GM23338 (cell line): ENCODE measurements around the gene AGBL4. TPM values are rescaled to one million over a fixed set of nuclear protein-coding genes. Genes with fewer than 3 reads are reported as not detected.

Experiments used
- ATAC-seq: fragments of 200-7000 bp; cut with Tn5 transposase; 3 replicates; pipeline ENCODE4 v1.9.1; 2020
- DNase-seq: peaks from one replicate; pipeline ENCODE4 v3.0.0-alpha.2; 2015; ENCODE audit warnings: low spot score
- H2AFZ ChIP-seq: fragments of 200-600 bp; sonication (generic); 2 replicates; pipeline ENCODE4 v1.8.0; 2016; ENCODE audit warnings: antibody characterized with exemption, mild to moderate bottlenecking, moderate library complexity
- H3F3A ChIP-seq: fragments of 200-600 bp; sonication (generic); replicated peaks from 2 replicates; pipeline ENCODE4 v1.8.0; 2017; ENCODE audit warnings: antibody characterized with exemption, mixed run types, low read depth
- H3K27ac ChIP-seq: fragments of 200-600 bp; sonication (generic); 2 replicates; pipeline ENCODE4 v1.6.1; 2016; ENCODE audit warnings: low read depth
- H3K27me3 ChIP-seq: fragments of 200-600 bp; sonication (generic); 2 replicates; pipeline ENCODE4 v1.8.0; 2016; ENCODE audit warnings: mild to moderate bottlenecking, mixed run types, moderate library complexity; ENCODE audit not compliant: insufficient read depth
- H3K36me3 ChIP-seq: fragments of 200-600 bp; sonication (generic); 2 replicates; pipeline ENCODE4 v1.8.0; 2016; ENCODE audit warnings: mild to moderate bottlenecking; ENCODE audit not compliant: insufficient read depth
- H3K4me1 ChIP-seq: fragments of 200-600 bp; sonication (generic); 2 replicates; pipeline ENCODE4 v1.8.0; 2016; ENCODE audit warnings: mild to moderate bottlenecking, moderate library complexity; ENCODE audit not compliant: insufficient read depth
- H3K4me2 ChIP-seq: fragments of 200-600 bp; sonication (generic); 2 replicates; pipeline ENCODE4 v1.7.1; 2017; ENCODE audit warnings: mixed run types
- H3K4me3 ChIP-seq: fragments of 200-600 bp; sonication (generic); 2 replicates; pipeline ENCODE4 v1.6.1; 2016; ENCODE audit warnings: mixed run types
- H3K79me2 ChIP-seq: fragments of 200-600 bp; sonication (generic); replicated peaks from 2 replicates; pipeline ENCODE4 v1.8.0; 2017; ENCODE audit warnings: mild to moderate bottlenecking; ENCODE audit not compliant: insufficient read depth
- H3K9me2 ChIP-seq: fragments of 200-600 bp; sonication (generic); 2 replicates; pipeline ENCODE4 v1.8.0; 2017; ENCODE audit not compliant: insufficient read depth
- H4K20me1 ChIP-seq: fragments of 200-600 bp; sonication (generic); replicated peaks from 2 replicates; pipeline ENCODE4 v1.8.0; 2017; ENCODE audit warnings: mild to moderate bottlenecking; ENCODE audit not compliant: insufficient read depth
- H3K27ac Mint-ChIP-seq: 2 replicates; pipeline ENCODE4 v1.8.0; 2020; ENCODE audit warnings: inconsistent platforms, mild to moderate bottlenecking, moderate library complexity, mixed read lengths
- H3K27me3 Mint-ChIP-seq: 3 replicates; pipeline ENCODE4 v1.8.0; 2022; ENCODE audit warnings: low read depth, mild to moderate bottlenecking, moderate library complexity, mixed read lengths, inconsistent platforms; ENCODE audit not compliant: insufficient read depth, poor library complexity
- H3K36me3 Mint-ChIP-seq: 3 replicates; pipeline ENCODE4 v1.8.0; 2021; ENCODE audit warnings: low read depth, mild to moderate bottlenecking, inconsistent platforms, moderate library complexity, mixed read lengths
- H3K4me1 Mint-ChIP-seq: 3 replicates; pipeline ENCODE4 v1.8.0; 2020; ENCODE audit warnings: mild to moderate bottlenecking, inconsistent platforms, mixed read lengths
- H3K4me3 Mint-ChIP-seq: 3 replicates; pipeline ENCODE4 v1.8.0; 2021; ENCODE audit warnings: moderate library complexity, mild to moderate bottlenecking, inconsistent platforms, mixed read lengths
- H3K9me3 Mint-ChIP-seq: 3 replicates; pipeline ENCODE4 v1.8.0; 2020; ENCODE audit warnings: moderate library complexity, mild to moderate bottlenecking, inconsistent platforms, mixed read lengths
- CTCF ChIP-seq, 2 experiments: fragments of 200-600 bp in 1 of 2; sonication (generic) in 1 of 2; conservative IDR thresholded peaks; 2 replicates each; pipeline versions ENCODE4 v1.5.1 to v1.6.1; 2016 to 2017; ENCODE audit warnings: antibody characterized with exemption in 2 of 2, low read depth in 2 of 2, mild to moderate bottlenecking in 2 of 2, moderate library complexity in 1 of 2
- JUNB ChIP-seq: IDR thresholded peaks from one replicate; pipeline ENCODE4 v1.6.1; 2016; ENCODE audit warnings: antibody characterized with exemption; ENCODE audit not compliant: unreplicated experiment
- NANOG ChIP-seq: IDR thresholded peaks from 2 replicates; pipeline ENCODE4 v1.6.1; 2016; ENCODE audit warnings: antibody characterized with exemption, borderline replicate concordance
- REST ChIP-seq: IDR thresholded peaks from one replicate; pipeline ENCODE4 v1.6.1; 2018; ENCODE audit warnings: antibody characterized with exemption; ENCODE audit not compliant: unreplicated experiment
- STAT1 ChIP-seq: IDR thresholded peaks from one replicate; pipeline ENCODE4 v1.6.1; 2016; ENCODE audit warnings: antibody characterized with exemption; ENCODE audit not compliant: unreplicated experiment
- ZNF114 ChIP-seq: fragments of 250-450 bp; sonication (Bioruptor Pico); IDR thresholded peaks from 2 replicates; pipeline ENCODE4 v1.5.0; 2020; ENCODE audit warnings: mild to moderate bottlenecking, moderate library complexity
- ZNF331 ChIP-seq: fragments of 250-450 bp; sonication (Bioruptor Pico); IDR thresholded peaks from 2 replicates; pipeline ENCODE4 v1.5.0; 2020; ENCODE audit warnings: low read depth, mild to moderate bottlenecking, moderate library complexity
- ZNF462 ChIP-seq: fragments of 250-450 bp; sonication (Bioruptor Pico); IDR thresholded peaks from 2 replicates; pipeline ENCODE4 v1.5.0; 2020; ENCODE audit warnings: mild to moderate bottlenecking, moderate library complexity
- polyA plus RNA-seq: library from polyadenylated mRNA; unstranded; fragments of >200 nt; fragmentation: Nextera tagmentation; extraction: Ambion mirVana; gene quantifications from 2 replicates; pipeline ENCODE4 v1.2.1, GENCODE V29; 2016
- total RNA-seq: library from RNA; depleted of rRNA; stranded (reverse); fragments of >200 nt; shearing (Covaris generic); gene quantifications from 2 replicates; pipeline ENCODE4 v1.2.3, GENCODE V29; 2014

The AGBL4 gene
- total and polyA plus RNA-seq, 2 experiments from 2014 or later, result 0.91 to 1.5 TPM

- TF ChIP-seq CTCF (conservative IDR thresholded peaks at IDR 0.05; ENCODE audit: low read depth in 2 of 2) (no peak), JUNB (no peak), NANOG (no peak), STAT1 (no peak), ZNF114 (CRISPR knock-in tag) (no peak)
These were observed 1330.0 kb downstream of the AGBL4 start (continued) for GRCh38 chr1:48693674-48694320.

- ATAC-seq (no peak), DNase-seq (no peak)
- Histone ChIP-seq H3K4me2 (no peak overlapping the region), H3K4me3 (no peak overlapping the region), H3K9me2 (no peaks in the 10 kb centered on the region), H3K4me1 (no peaks in the 10 kb centered on the region), H3K27ac (no peak overlapping the region), H3K27me3 (no peaks in the 10 kb centered on the region), H3F3A (no peaks in the 10 kb centered on the region), H4K20me1 (no peaks in the 10 kb centered on the region), H3K36me3 (no peaks in the 10 kb centered on the region), H2AFZ (no peak overlapping the region), H3K79me2 (no peaks in the 10 kb centered on the region)
- TF ChIP-seq ZNF331 (CRISPR knock-in tag) (no peak), ZNF114 (CRISPR knock-in tag) (no peak), REST (no peak), ZNF462 (CRISPR knock-in tag) (no peak)
- Mint-ChIP-seq H3K4me3 (no peak overlapping the region), H3K9me3 (no peaks in the 10 kb centered on the region; the same call in 1 of the 3 replicates), H3K36me3 (no peaks in the 10 kb centered on the region), H3K27ac (no peak overlapping the region), H3K4me1 (peaks cover 4% of the 10 kb centered on the region; the same call in 2 of the 3 replicates), H3K27me3 (no peaks in the 10 kb centered on the region)
These were observed 1330.6 kb downstream of the AGBL4 start for GRCh38 chr1:48693180-48693579.
